Mammary epithelial cell (primary cell): ENCODE data around the gene PDE11A.

ENCODE experiments used
- EZH2 ChIP-seq: IDR thresholded peaks from 2 replicates; pipeline ENCODE4 v1.6.1; 2012; ENCODE audit warnings: low read length, inconsistent platforms, borderline replicate concordance
- TF ChIP-seq, protein P1 (sequence below), 2 donors: IDR thresholded peaks in 1 of 2; conservative IDR thresholded peaks in 1 of 2; 2 replicates each; pipeline ENCODE4 v1.5.1; 2011 to 2012; ENCODE audit warnings: inconsistent platforms in 2 of 2, low read length in 2 of 2, mild to moderate bottlenecking in 2 of 2, control low read depth in 1 of 2, low read depth in 1 of 2; ENCODE audit not compliant: insufficient read depth in 1 of 2; ENCODE audit errors: extremely low read depth in 1 of 2

DNA sequence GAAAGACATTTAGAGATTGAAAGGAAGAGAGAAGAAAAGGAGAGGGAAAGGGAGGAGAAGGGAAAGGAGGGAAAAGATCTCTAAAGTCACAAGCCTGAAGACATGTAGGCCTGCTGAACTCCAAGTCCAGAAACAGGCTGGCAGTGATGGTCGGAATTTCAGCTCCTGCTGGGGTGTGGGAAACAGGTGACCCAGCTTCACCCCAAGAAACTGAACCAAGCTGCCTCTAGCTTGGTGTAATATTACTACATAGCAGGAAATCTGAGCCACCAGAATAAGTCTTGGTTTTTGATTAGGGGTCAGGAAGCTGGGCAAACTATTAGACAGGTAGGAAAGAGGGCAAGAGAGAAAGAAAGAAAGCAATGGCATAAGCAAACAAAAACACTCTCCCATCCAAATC, 185.8 kb downstream of the PDE11A start:
- TF ChIP-seq, protein P1, sequence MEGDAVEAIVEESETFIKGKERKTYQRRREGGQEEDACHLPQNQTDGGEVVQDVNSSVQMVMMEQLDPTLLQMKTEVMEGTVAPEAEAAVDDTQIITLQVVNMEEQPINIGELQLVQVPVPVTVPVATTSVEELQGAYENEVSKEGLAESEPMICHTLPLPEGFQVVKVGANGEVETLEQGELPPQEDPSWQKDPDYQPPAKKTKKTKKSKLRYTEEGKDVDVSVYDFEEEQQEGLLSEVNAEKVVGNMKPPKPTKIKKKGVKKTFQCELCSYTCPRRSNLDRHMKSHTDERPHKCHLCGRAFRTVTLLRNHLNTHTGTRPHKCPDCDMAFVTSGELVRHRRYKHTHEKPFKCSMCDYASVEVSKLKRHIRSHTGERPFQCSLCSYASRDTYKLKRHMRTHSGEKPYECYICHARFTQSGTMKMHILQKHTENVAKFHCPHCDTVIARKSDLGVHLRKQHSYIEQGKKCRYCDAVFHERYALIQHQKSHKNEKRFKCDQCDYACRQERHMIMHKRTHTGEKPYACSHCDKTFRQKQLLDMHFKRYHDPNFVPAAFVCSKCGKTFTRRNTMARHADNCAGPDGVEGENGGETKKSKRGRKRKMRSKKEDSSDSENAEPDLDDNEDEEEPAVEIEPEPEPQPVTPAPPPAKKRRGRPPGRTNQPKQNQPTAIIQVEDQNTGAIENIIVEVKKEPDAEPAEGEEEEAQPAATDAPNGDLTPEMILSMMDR (conservative IDR thresholded peaks at IDR 0.05 in 1 of 2, IDR thresholded peaks at IDR 0.05 in 1 of 2; ENCODE audit: extremely low read depth in 1 of 2, insufficient read depth in 1 of 2, low read depth in 1 of 2, low read length in 2 of 2): no peak
- TF ChIP-seq EZH2: no peak
